ENCODE data around the gene AXIN2. TPM values are rescaled to one million over a fixed set of nuclear protein-coding genes. Genes with fewer than 3 reads are reported as not detected.

Gene AXIN2
- polyA plus RNA-seq, 3 donors, result 0.10 TPM; not detected in 2

DNA sequence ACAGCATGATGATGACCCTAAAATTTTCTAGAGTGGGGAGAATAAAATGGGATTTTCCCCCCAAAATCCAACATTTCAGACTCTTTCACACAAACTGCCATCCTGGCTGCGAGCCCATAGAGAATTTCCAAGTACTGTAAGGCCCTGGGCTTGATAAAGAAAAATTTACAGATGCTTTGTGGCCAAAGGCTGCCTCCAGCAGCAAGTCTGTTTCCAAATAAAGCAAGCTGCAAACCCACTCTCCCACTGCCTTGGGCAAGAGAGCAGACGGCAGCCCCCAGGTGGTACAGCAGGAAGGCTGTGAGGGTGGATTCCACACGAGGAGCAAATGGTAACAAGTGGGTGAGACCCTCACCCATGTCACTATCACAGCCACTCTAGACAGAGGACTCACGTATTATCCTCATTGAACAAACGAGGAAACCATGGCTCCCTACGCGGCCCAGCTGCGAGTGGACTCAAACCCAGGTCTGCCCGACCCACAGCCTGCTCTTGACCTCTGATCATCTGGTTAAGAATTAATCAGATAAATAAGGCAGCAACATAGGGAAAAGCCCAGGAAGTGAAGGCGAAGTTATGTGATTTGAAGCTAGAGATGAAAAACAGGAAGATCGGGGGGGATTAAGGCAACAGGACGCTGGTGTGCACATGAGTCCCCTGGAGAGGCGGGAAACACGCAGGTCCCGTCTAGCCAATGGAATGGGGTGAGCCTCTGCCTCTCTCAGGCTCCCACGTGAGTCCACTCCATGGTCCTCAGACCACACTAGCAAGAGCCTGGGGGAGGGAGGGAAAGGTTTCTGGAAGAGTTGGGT is 37.4 kb downstream of the AXIN2 start:
- no peaks in the 10 kb centered on the region for H3K36me3 Mint-ChIP-seq
- Histone ChIP-seq H3K4me2 (replicated peaks; ENCODE audit: extremely low read depth, low read length, poor library complexity, severe bottlenecking) (no peak overlapping the region), H3K9ac (ENCODE audit: insufficient read depth, low read length, poor library complexity, severe bottlenecking) (no peak overlapping the region), H3K27me3 (ENCODE audit: control insufficient read depth in 2 of 2, insufficient read depth in 2 of 2, low read length in 2 of 2) (no peaks in the 10 kb centered on the region), H3K4me1 (ENCODE audit: control insufficient read depth in 1 of 2, insufficient read depth in 2 of 2, low read length in 2 of 2) (no peaks in the 10 kb centered on the region), H3K9me3 (replicated peaks in 1 of 2; ENCODE audit: control insufficient read depth in 1 of 2, insufficient read depth in 1 of 2, low read length in 2 of 2) (peaks cover 0 to 3% of the 10 kb centered on the region in 2 donors), H3K4me3 (replicated peaks in 1 of 3; ENCODE audit: low read depth in 2 of 3, low read length in 3 of 3) (no peak overlapping the region), H3K27ac (ENCODE audit: low read depth in 1 of 2, low read length in 2 of 2) (no peak overlapping the region), H2AFZ (ENCODE audit: insufficient read depth, low read depth, low read length, poor library complexity, severe bottlenecking) (no peak overlapping the region), H3K79me2 (ENCODE audit: insufficient read depth, low read length) (no peaks in the 10 kb centered on the region), H4K20me1 (ENCODE audit: insufficient read depth, low read length) (no peaks in the 10 kb centered on the region), H3K36me3 (replicated peaks in 1 of 2; ENCODE audit: control insufficient read depth in 1 of 2, insufficient read depth in 2 of 2, low read length in 2 of 2) (no peaks in the 10 kb centered on the region)
- no peak for DNase-seq
- peaks cover 2 to 9% (median 4%) of the 10 kb centered on the region in 3 donors for H3K27me3 Mint-ChIP-seq (ENCODE audit: low read depth in 3 of 3)
- peaks cover 0 to 14% (median 3%) of the 10 kb centered on the region in 7 donors for H3K9me3 Mint-ChIP-seq
- H3K27ac Mint-ChIP-seq, result no peak overlapping the region
- no peak overlapping the region for H3K4me3 Mint-ChIP-seq
- 72% methylated on average over 4 of the region's 16 CpGs for WGBS (ENCODE audit: insufficient coverage)
- intact Hi-C loops (cut with micrococcal nuclease), result no loop called here
- H3K4me1 Mint-ChIP-seq, result no peaks in the 10 kb centered on the region
- TF ChIP-seq, protein P1, sequence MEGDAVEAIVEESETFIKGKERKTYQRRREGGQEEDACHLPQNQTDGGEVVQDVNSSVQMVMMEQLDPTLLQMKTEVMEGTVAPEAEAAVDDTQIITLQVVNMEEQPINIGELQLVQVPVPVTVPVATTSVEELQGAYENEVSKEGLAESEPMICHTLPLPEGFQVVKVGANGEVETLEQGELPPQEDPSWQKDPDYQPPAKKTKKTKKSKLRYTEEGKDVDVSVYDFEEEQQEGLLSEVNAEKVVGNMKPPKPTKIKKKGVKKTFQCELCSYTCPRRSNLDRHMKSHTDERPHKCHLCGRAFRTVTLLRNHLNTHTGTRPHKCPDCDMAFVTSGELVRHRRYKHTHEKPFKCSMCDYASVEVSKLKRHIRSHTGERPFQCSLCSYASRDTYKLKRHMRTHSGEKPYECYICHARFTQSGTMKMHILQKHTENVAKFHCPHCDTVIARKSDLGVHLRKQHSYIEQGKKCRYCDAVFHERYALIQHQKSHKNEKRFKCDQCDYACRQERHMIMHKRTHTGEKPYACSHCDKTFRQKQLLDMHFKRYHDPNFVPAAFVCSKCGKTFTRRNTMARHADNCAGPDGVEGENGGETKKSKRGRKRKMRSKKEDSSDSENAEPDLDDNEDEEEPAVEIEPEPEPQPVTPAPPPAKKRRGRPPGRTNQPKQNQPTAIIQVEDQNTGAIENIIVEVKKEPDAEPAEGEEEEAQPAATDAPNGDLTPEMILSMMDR (IDR thresholded peaks at IDR 0.05), result no peak

DNA sequence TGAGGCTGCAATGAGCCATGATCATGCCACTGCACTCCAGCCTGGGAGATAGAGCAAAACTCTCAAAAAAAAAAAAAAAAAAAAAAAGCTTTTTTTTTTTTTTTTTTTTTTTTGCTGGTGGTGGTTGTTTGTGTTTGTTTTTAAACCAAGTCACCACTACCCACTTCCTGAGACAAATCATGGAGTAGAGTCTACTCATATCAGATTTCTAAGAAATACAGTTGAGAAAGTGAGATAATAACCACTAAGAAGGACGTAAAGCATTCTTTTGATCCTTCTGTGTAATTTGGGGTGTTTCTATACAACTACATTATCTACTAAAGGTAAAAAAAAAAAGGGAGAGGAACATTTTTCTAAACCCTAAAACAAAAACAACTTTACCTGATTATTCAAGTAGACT is 38.0 kb downstream of the AXIN2 start:
- H3K27ac ChIP-seq (ENCODE audit: low read depth in 1 of 2, low read length in 2 of 2), result no peak overlapping the region
- no peak overlapping the region for H3K27ac Mint-ChIP-seq
- TF ChIP-seq, protein P1 (IDR thresholded peaks at IDR 0.05), result no peak
- no peak overlapping the region for H3K4me3 ChIP-seq (replicated peaks in 1 of 3; ENCODE audit: low read depth in 2 of 3, low read length in 3 of 3)
- H3K27me3 Mint-ChIP-seq (ENCODE audit: low read depth in 3 of 3), result peaks cover 2 to 9% (median 4%) of the 10 kb centered on the region in 3 donors
- H2AFZ ChIP-seq (ENCODE audit: insufficient read depth, low read depth, low read length, poor library complexity, severe bottlenecking), result no peak overlapping the region
- H3K79me2 ChIP-seq (ENCODE audit: insufficient read depth, low read length), result no peaks in the 10 kb centered on the region
- no CpG with 5 or more reads among the region's 1 CpG for WGBS (ENCODE audit: insufficient coverage)
- no peaks in the 10 kb centered on the region for H3K4me1 ChIP-seq (ENCODE audit: control insufficient read depth in 1 of 2, insufficient read depth in 2 of 2, low read length in 2 of 2)
- H3K9me3 Mint-ChIP-seq, result peaks cover 1 to 16% (median 3%) of the 10 kb centered on the region in 7 donors
- no peaks in the 10 kb centered on the region for H3K36me3 ChIP-seq (replicated peaks in 1 of 2; ENCODE audit: control insufficient read depth in 1 of 2, insufficient read depth in 2 of 2, low read length in 2 of 2)
- no peaks in the 10 kb centered on the region for H3K27me3 ChIP-seq (ENCODE audit: control insufficient read depth in 2 of 2, insufficient read depth in 2 of 2, low read length in 2 of 2)
- H3K9ac ChIP-seq (ENCODE audit: insufficient read depth, low read length, poor library complexity, severe bottlenecking), result no peak overlapping the region
- peaks cover 0 to 3% of the 10 kb centered on the region in 2 donors for H3K9me3 ChIP-seq (replicated peaks in 1 of 2; ENCODE audit: control insufficient read depth in 1 of 2, insufficient read depth in 1 of 2, low read length in 2 of 2)
- no peak overlapping the region for H3K4me2 ChIP-seq (replicated peaks; ENCODE audit: extremely low read depth, low read length, poor library complexity, severe bottlenecking)
- no peaks in the 10 kb centered on the region for H3K4me1 Mint-ChIP-seq
- no peak overlapping the region for H3K4me3 Mint-ChIP-seq
- no peaks in the 10 kb centered on the region for H4K20me1 ChIP-seq (ENCODE audit: insufficient read depth, low read length)
- DNase-seq, result no peak
- intact Hi-C loops (cut with micrococcal nuclease), result no loop called here
- no peaks in the 10 kb centered on the region for H3K36me3 Mint-ChIP-seq
